LHCN-M2 (cell line): ENCODE results near the gene ELMO1. TPM values are rescaled to one million over a fixed set of nuclear protein-coding genes. Genes with fewer than 3 reads are reported as not detected.

Experiments used
- DNase-seq: peaks from one replicate; pipeline ENCODE4 v3.0.0-alpha.2; 2012; ENCODE audit warnings: low read depth
- total RNA-seq: library from RNA; depleted of rRNA; stranded (reverse); fragments of >200 nt; gene quantifications from 2 replicates; pipeline ENCODE4 v1.2.3, GENCODE V29; 2014

ELMO1 gene
- total RNA-seq, 1 experiment from 2014 or later: not detected

- no peak for DNase-seq
Observed at GRCh38 chr7:37467002-37467401, 18.3 kb upstream of the ELMO1 start.

DNA sequence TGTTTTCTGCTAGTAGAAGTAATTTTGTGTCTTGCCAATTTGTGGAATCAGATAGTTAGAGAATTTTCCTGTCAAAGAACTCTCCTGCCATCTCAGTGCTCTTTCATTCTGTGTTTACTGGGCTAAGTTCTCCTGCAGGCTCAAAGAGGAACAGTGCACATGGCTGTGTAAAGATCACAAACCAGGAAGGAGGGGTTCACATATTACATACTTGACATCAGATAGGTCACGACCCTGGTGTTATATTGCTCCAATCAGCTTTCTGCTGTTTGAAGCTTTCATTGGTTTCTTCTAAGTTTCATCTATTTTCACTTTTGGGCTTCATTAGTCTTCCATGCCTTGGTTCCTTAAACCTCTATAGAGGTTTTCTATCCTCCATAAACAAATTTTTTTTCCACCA is 13.5 kb upstream of the ELMO1 start:
- no peak for DNase-seq

DNA sequence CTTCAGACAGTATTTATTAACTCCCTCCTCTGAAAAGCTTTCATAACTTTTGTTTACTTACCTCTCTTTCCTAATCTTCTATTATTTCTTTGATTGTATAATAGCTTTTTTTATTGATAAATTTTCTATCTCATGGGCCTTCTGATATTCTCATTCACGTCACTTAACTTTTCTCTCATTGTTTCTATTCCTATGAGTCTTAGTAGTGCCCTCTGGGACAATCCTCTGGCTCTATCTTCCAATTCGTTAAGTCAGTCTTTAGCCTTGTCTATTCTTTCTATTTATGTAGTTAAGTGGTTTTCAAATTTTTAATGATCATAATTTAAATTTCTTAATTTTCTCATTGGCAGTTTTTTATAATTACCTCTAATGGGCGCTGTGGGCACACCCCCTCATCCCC is 6.4 kb upstream of the ELMO1 start:
- no peak for DNase-seq

GRCh38 chr7:37452346-37452745 is 3.7 kb upstream of the ELMO1 start:
- DNase-seq: no peak

GRCh38 chr7:37450035-37450434 is 1.4 kb upstream of the ELMO1 start:
- no peak for DNase-seq

GRCh38 chr7:37449621-37450020 is 957 bp upstream of the ELMO1 start:
- no peak for DNase-seq

- no peak for DNase-seq
Observed at GRCh38 chr7:37448011-37448635, 541 bp downstream of the ELMO1 start.

GRCh38 chr7:37446371-37446770 is 2.3 kb downstream of the ELMO1 start:
- DNase-seq: no peak

GRCh38 chr7:37445790-37446189 is 2.9 kb downstream of the ELMO1 start:
- no peak for DNase-seq

GRCh38 chr7:37445064-37445723 is 3.5 kb downstream of the ELMO1 start:
- no peak for DNase-seq

- no peak for DNase-seq
Observed at GRCh38 chr7:37443627-37444026, 5.0 kb downstream of the ELMO1 start.

DNA sequence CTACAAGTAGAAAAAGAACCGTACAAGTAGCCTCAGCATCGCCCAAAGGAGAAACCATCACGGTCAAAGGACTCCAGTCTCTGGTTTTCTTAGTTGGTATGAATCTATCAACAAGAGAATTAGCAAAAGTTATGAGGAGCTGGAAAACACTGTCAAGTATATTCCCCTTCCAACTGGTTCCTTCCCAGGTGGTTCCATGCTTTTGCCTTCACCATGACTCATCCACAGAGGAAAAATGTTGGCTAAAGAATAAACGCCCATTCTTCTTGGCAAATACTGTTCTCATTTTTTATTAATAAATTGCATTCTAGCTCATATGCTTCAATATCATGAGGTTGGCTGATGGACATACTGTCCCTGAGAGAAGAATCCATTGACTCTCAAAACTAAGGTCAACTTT is 6.4 kb downstream of the ELMO1 start:
- no peak for DNase-seq

DNA sequence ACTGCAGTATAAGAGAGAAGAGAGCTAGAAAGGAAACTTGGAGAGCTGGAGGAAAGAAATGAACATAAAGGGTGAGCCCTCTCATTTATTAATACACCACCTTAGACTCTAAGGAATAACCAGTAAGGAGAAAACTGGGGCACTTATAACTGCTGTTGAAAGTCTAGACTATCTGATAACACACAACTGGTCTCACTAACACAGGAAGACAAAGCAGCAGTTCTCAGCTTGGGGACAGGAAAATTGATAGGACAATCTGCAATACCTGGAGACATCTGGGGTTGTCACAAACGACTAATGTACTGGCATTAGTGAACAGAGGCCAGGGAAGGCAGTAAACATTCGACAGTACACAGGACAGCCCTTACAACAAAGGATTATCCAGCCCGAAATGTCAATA is 6.8 kb downstream of the ELMO1 start:
- no peak for DNase-seq

GRCh38 chr7:37441386-37441760 is 7.3 kb downstream of the ELMO1 start:
- no peak for DNase-seq

- no peak for DNase-seq
Observed at GRCh38 chr7:37440738-37441385, 7.8 kb downstream of the ELMO1 start.

- no peak for DNase-seq
Observed at GRCh38 chr7:37439653-37440026, 9.0 kb downstream of the ELMO1 start.

- DNase-seq: no peak
Observed at GRCh38 chr7:37438906-37439652, 9.6 kb downstream of the ELMO1 start.

- no peak for DNase-seq
Observed at GRCh38 chr7:37435156-37435855, 13.4 kb downstream of the ELMO1 start.

- DNase-seq: no peak
Observed at GRCh38 chr7:37434529-37434928, 14.1 kb downstream of the ELMO1 start.

GRCh38 chr7:37433166-37433565 is 15.5 kb downstream of the ELMO1 start:
- no peak for DNase-seq

DNA sequence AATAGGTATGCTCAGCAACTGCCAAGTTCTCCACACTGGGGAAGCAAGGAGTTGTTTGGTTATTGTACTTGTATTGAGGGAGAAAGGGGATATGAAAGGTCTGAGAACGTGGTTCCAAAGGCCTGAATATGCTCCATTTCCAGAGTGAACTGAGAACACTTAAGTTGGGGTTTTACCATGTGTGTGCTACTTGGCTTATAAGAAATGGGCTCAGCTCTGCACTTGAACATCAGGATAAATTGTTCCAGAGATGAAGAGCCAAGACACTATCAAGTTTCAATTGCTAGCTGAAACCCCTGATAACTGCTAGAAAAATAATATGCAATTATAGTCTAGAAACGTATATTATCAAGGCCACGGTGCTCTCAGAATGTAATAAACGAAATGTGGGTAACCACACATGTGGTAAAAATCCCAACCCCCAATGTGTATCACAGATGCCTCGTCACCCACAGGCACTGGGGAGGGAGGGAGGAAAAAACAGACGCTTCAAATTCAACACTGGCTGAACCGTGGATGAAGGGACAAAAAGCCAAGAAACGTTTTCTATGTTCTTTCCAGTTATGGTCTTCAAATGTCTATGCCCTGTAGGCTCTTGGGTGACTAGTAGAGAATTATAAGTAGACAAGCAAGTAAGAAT is 16.3 kb downstream of the ELMO1 start:
- no peak for DNase-seq
